ENCODE data around the gene PRKD2. TPM values are rescaled to one million over a fixed set of nuclear protein-coding genes. Genes with fewer than 3 reads are reported as not detected.

The PRKD2 gene
- total and polyA plus RNA-seq, 10 of the 15 experiments (the other 5 are each of a cell fraction or from before 2014, with no cell fraction given), result 2.3 to 98.8 (median 32.9) TPM

DNA sequence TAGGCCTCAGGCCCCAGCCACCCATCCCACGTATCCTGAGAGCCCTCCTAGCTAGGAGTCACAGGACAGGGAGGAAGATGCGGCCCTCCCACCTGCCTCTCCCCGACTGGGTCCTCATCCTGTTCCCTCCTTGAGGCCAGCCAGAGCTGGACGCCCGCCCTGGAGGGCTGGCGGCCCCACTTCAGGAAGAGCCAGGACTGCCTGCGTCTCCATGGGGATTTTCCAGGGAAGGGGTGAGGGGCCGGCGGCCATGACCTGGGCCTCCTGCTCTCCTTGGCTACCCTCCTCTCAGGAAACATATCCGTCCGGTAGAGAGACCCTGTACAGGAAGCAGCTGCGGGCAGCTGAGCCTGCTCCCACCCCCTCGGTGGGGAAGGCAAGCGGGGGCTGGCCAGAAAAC is 11.3 kb upstream of the PRKD2 start (continued):
- TF ChIP-seq, protein P1, sequence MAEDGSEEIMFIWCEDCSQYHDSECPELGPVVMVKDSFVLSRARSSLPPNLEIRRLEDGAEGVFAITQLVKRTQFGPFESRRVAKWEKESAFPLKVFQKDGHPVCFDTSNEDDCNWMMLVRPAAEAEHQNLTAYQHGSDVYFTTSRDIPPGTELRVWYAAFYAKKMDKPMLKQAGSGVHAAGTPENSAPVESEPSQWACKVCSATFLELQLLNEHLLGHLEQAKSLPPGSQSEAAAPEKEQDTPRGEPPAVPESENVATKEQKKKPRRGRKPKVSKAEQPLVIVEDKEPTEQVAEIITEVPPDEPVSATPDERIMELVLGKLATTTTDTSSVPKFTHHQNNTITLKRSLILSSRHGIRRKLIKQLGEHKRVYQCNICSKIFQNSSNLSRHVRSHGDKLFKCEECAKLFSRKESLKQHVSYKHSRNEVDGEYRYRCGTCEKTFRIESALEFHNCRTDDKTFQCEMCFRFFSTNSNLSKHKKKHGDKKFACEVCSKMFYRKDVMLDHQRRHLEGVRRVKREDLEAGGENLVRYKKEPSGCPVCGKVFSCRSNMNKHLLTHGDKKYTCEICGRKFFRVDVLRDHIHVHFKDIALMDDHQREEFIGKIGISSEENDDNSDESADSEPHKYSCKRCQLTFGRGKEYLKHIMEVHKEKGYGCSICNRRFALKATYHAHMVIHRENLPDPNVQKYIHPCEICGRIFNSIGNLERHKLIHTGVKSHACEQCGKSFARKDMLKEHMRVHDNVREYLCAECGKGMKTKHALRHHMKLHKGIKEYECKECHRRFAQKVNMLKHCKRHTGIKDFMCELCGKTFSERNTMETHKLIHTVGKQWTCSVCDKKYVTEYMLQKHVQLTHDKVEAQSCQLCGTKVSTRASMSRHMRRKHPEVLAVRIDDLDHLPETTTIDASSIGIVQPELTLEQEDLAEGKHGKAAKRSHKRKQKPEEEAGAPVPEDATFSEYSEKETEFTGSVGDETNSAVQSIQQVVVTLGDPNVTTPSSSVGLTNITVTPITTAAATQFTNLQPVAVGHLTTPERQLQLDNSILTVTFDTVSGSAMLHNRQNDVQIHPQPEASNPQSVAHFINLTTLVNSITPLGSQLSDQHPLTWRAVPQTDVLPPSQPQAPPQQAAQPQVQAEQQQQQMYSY (CRISPR knock-in tag; IDR thresholded peaks at IDR 0.05), result no peak
- TF ChIP-seq SMC3 (IDR thresholded peaks at IDR 0.05; ENCODE audit: borderline replicate concordance, low read length), result no peak
- no peak for TF ChIP-seq BACH1 (IDR thresholded peaks at IDR 0.05; ENCODE audit: borderline replicate concordance)

DNA sequence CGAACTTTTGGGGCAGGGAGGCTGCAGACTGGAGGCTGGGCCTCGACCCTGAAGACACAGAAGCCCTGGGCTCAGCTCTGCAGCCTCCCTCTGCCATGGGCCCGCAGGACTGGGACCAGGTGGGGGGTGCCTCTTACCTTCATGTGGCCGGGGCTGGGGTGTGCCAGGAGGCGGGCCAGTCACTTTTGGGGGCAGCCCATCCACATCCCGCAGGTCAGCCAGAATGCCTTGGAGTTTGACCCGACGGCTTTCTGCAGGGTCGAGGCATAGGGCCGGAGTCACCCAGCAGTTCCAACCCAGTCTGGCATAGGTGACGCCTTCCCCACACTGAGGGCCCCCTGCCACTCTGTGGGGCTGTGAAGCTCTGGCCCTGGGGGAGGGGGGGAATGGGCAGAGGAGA is 10.8 kb upstream of the PRKD2 start:
- DNase-seq (ENCODE audit: low read depth, low spot score) (no peak), ATAC-seq (no peak), FAIRE-seq (no peak)
- POLR2A ChIA-PET, result interaction anchor here (2.0 kb wide), 1 partner anchor 9 kb away, joined by 5 read pairs; no protein-coding TSS in a partner anchor
- in situ Hi-C loops (cut with MboI), result no loop called here
- Histone ChIP-seq H3K9ac (ENCODE audit: control insufficient read depth, insufficient read depth, low read length) (no peak overlapping the region), H3K4me3 (no peak overlapping the region), H3K4me2 (ENCODE audit: control insufficient read depth, insufficient read depth) (no peak overlapping the region), H3K4me1 (ENCODE audit: control insufficient read depth, insufficient read depth, low read length) (peaks cover 10% of the 10 kb centered on the region), H3K9me3 (replicated peaks; ENCODE audit: control insufficient read depth, insufficient read depth, low read length) (no peaks in the 10 kb centered on the region), H3K27me3 (replicated peaks in 1 of 2; ENCODE audit: control insufficient read depth in 2 of 2, insufficient read depth in 2 of 2, low read length in 1 of 2) (no peaks in the 10 kb centered on the region), H3K36me3 (ENCODE audit: control insufficient read depth in 2 of 2, insufficient read depth in 2 of 2, low read length in 1 of 2) (peaks cover 37 to 83% of the 10 kb centered on the region in 2 experiments; a peak in 3 of 4 replicates), H4K20me1 (ENCODE audit: control insufficient read depth, insufficient read depth) (no peaks in the 10 kb centered on the region; the same call in none of the 2 replicates), H3K79me2 (ENCODE audit: control insufficient read depth, insufficient read depth, low read length) (peaks cover 3% of the 10 kb centered on the region; the same call in 1 of the 2 replicates), H2AFZ (ENCODE audit: control insufficient read depth, low read depth, low read length) (no peak overlapping the region), H3K27ac (ENCODE audit: control insufficient read depth, insufficient read depth) (no peak overlapping the region)
- no TSS peak for BruUV-seq (replicated peaks)
- intact Hi-C loops (cut with micrococcal nuclease; ENCODE audit: unreplicated experiment), result loop anchor here (1.0 to 5.0 kb wide), 2 partner anchors 23 to 35 kb away; no protein-coding TSS in a partner anchor
- RAD21 ChIA-PET (ENCODE audit: unreplicated experiment), result interaction anchor here (0.9 to 2.2 kb wide), 3 partner anchors 23 to 66 kb away, joined by 3 to 11 read pairs (median 4); partner anchors contain the start of gene DACT3
- SMC1A ChIA-PET (ENCODE audit: uncharacterized antibody, unreplicated experiment), result interaction anchor here (1.3 to 2.3 kb wide), 5 partner anchors 12 to 71 kb away, joined by 3 to 21 read pairs (median 4); partner anchors contain the start of gene DACT3
- CTCF ChIA-PET, result interaction anchor here (0.8 to 6.0 kb wide), 15 partner anchors 13 to 199 kb away, joined by 3 to 78 read pairs (median 6); partner anchors contain the start of genes DACT3 and PRKD2
- 95% methylated on average over 11 of the region's 11 CpGs for WGBS (ENCODE audit: insufficient coverage, insufficient replicate concordance, low lambda C conversion rate, missing lambda C conversion rate)
- TF ChIP-seq SMAD1 (IDR thresholded peaks at IDR 0.05; ENCODE audit: low read depth, partially characterized antibody) (no peak), CREB1 (IDR thresholded peaks at IDR 0.05; ENCODE audit: low read depth) (no peak), ETV6 (conservative IDR thresholded peaks at IDR 0.05 in 1 of 2, IDR thresholded peaks at IDR 0.05 in 1 of 2; ENCODE audit: borderline replicate concordance in 1 of 2, low read depth in 1 of 2) (no peak), TCF12 (IDR thresholded peaks at IDR 0.05; ENCODE audit: low read depth, low read length) (no peak), POU2F2 (IDR thresholded peaks at IDR 0.05; ENCODE audit: borderline replicate concordance, low read depth, low read length) (no peak)
- TF ChIP-seq, protein P2, sequence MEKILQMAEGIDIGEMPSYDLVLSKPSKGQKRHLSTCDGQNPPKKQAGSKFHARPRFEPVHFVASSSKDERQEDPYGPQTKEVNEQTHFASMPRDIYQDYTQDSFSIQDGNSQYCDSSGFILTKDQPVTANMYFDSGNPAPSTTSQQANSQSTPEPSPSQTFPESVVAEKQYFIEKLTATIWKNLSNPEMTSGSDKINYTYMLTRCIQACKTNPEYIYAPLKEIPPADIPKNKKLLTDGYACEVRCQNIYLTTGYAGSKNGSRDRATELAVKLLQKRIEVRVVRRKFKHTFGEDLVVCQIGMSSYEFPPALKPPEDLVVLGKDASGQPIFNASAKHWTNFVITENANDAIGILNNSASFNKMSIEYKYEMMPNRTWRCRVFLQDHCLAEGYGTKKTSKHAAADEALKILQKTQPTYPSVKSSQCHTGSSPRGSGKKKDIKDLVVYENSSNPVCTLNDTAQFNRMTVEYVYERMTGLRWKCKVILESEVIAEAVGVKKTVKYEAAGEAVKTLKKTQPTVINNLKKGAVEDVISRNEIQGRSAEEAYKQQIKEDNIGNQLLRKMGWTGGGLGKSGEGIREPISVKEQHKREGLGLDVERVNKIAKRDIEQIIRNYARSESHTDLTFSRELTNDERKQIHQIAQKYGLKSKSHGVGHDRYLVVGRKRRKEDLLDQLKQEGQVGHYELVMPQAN (conservative IDR thresholded peaks at IDR 0.05), result no peak
- TF ChIP-seq, protein P3, sequence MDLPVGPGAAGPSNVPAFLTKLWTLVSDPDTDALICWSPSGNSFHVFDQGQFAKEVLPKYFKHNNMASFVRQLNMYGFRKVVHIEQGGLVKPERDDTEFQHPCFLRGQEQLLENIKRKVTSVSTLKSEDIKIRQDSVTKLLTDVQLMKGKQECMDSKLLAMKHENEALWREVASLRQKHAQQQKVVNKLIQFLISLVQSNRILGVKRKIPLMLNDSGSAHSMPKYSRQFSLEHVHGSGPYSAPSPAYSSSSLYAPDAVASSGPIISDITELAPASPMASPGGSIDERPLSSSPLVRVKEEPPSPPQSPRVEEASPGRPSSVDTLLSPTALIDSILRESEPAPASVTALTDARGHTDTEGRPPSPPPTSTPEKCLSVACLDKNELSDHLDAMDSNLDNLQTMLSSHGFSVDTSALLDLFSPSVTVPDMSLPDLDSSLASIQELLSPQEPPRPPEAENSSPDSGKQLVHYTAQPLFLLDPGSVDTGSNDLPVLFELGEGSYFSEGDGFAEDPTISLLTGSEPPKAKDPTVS (IDR thresholded peaks at IDR 0.05; ENCODE audit: low read depth, low read length), result no peak

Data from GM12878 (cell line).